Measurements from ENCODE around the gene SLX4IP.
"Not testable (repeated sequence)": the region's sequence is repeated elsewhere in the genome, so short reads cannot be mapped to it uniquely, and the experiment has no call there.

SLX4IP gene

GRCh38 chr20:10580700-10581099, 145.6 kb downstream of the SLX4IP start:
- no peak for DNase-seq

DNA sequence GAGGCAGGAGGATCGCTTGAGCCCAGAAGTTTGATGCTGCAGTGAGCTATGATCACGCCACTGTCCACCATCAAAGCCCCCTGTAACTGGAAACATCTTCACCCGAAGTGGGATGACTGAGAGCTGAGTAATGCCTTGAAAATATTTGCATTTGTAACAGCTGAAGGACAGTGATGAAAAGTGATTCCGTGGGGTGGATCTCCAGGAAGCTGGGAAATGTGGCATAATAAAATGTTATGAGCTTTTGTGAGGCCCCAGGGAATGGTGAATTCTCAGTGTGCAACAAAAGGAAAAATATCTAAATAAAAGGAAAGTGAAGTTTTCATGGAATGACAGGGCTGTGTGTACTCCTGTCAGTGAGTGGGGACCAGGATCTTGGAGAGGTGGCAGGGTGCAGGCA, 146.7 kb downstream of the SLX4IP start:
- DNase-seq: no peak

GRCh38 chr20:10584371-10584770, 149.3 kb downstream of the SLX4IP start:
- no peak for DNase-seq

DNA sequence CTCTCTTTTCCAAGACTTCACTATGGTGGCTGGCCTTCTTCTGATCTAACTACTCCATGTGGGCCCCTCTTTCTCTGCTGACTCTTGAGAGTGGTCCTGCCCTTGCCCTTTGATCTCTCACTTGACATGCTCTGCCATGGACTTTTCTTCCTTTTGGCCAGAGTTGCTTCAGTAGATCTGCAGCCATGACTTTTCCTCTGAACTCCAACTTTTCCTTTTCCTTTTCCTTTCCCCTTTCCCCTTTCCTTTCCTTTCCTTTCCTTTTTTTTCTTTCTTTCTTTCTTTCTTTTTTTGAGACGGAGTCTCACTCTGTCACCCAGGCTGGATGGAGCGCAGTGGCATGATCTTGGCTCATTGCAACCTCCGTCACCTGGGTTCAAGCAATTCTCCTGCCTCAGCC, 150.2 kb downstream of the SLX4IP start:
- DNase-seq: no peak

GRCh38 chr20:10586296-10586695, 151.2 kb downstream of the SLX4IP start:
- DNase-seq: no peak

GRCh38 chr20:10590446-10590845, 155.3 kb downstream of the SLX4IP start:
- DNase-seq: not testable (repeated sequence)

DNA sequence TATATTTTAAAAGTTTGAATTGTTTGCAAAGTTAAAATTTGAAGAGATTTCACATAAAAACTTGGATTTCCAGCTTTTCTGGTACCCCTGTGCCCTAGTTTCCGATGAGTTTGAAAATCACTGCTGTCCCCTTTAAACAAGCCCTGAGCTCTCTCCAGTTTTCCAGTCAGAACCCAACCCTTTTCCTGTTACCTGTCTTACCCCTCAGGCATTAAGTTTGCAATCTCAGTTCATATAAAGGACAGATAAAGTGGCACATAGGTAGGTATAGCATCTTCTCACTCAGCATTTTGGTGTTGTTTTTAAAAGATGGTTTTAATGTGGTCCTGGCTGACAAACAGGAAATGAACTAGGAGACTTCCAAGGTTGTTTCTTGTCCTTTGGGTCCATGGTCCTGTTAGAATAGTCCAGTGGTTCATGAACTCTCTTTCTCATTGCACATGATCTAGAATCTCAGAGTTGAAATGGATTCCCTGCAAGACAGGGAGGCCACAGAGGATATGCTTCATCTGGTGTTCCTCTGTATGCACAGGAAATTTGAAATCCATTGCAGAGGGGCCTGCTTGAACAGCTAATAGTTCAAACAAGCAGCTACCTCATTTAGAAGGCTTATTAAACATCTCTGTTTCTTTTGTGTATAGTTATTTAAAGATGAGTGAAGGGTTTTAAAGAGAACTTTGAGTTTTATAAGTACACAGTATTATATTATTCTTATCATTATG, 156.0 kb downstream of the SLX4IP start:
- no peak for DNase-seq

DNA sequence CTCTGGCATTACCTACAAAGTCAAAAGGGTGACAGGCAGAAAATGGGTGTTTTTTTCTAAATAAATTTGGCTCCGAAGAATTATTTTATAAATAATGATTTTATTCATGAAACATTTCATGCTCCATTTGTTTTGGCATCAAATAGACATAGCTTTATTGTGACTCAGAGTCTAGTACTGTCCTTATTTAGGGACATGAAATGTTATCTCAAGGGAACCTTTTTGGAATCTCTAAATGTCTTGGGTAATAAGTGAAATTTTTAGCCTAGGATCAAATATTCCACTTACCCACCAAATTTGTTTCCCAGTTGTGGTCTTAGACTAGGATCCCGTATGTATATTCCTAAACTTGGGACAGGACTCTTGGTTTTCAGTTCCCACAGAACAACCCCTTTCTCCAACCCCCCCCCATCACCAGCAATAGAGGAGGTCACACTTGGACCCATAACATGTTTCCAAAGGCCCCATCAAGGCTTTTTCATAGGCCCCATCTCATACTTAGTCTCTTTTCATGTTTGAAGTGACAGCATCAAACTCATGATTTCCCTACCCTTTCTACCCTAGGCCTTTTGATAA, 156.9 kb downstream of the SLX4IP start:
- DNase-seq: no peak

- DNase-seq: no peak
These were observed 159.3 kb downstream of the SLX4IP start for GRCh38 chr20:10594296-10594868.

DNA sequence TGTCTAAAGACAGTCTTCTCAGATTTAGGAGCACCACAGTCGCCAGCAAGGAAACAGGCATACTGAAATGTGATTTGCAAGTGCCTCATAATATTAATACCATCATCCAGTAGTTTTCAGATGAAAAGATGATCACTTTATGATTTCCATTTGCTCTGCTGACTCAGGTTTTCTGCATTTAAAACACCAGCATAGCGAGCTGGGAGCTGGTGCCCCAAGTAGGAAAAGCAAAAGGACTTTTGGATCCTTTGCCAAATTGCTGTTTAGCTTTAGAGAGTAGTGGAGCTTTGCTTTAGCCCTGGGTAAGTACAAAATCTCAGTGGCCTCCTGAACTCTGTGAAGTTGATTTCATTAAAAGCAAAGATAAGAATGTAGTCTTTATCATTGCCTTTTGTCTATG, 160.2 kb downstream of the SLX4IP start:
- no peak for DNase-seq

DNA sequence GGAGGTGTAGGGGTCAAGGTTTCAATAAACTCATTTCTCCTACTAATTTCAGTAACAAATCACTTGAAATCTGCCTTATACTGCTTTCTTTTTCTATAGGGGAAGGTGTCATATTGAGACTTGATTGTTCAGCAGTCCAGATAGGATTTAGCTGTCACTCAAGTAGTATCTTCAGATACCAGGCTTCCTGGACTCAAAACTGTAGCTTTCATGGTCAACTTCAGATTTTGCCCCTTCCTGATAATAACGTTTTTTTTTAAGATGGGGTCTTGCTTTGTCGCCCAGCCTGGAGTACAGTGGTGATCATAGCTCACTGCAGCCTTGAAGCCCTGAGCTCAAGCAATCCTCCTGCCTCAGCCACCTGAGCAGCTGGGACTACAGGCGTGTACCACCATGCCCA, 160.9 kb downstream of the SLX4IP start:
- DNase-seq: no peak

GRCh38 chr20:10596710-10597121, 161.6 kb downstream of the SLX4IP start:
- no peak for DNase-seq

- DNase-seq: no peak
These were observed 162.5 kb downstream of the SLX4IP start for GRCh38 chr20:10597637-10598036.

GRCh38 chr20:10602221-10602871, 167.2 kb downstream of the SLX4IP start:
- no peak for DNase-seq

DNA sequence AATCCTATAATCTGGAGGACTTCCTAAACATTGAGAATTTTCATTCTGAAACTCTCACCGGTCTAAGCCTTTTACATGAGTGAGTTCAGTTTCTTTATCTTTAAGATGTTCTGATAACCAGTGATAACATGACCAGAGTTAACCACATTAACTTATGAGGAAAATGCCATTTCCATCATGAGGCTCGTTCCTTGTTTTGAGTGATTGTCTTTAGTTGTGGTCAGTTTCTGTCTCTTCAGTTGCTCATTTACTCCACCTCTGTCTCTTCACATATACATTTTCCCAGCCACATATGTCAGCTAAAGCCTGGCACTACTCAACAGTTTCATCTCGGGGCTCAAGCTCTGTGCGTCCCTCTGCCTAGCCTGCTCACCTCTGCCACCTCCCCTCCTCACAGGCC, 168.3 kb downstream of the SLX4IP start:
- DNase-seq: no peak

DNA sequence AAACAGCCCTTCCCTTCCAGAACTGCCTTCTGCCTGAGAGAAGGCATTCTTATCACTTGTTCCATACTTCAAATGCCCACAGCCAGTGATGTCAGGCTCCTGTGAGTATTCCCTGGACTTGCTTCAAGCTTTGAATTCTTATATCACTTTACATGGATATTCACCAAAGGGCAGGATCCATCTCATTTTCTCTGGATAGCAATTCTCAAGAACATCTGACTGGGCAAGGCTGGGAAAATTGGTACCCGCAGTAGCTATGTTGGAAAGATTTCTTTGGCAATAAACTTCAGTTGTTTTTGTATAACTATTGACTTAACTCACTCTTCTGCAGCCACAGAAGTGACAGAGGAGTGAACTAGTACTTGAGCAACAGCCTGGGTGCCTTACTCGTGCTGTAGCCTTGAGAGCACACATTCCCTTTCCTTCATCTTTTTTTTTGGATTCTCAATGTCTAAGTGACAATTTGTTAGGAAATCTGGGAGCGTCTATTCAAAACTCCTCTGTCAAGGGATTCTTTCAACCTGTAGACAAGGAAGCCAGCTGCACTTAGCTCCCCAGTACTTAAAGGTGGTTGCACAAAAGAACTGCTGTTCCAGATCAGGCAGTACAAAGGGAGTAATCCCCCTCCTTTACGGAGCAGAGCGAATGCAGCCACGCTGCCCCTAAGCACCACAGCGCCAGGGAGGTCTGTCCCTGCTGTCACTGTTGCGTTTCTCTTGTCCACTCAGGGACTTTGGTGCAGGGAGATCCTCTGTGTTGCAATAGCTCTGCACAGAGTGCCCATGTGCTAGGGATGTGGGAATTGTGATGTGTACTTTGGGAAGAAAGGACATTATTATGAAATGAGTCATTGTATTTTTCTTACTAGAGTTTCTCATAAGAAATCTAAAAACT, 169.1 kb downstream of the SLX4IP start:
- DNase-seq: no peak

GRCh38 chr20:10604865-10605440, 169.8 kb downstream of the SLX4IP start:
- DNase-seq: no peak

GRCh38 chr20:10605547-10606195, 170.6 kb downstream of the SLX4IP start:
- no peak for DNase-seq

DNA sequence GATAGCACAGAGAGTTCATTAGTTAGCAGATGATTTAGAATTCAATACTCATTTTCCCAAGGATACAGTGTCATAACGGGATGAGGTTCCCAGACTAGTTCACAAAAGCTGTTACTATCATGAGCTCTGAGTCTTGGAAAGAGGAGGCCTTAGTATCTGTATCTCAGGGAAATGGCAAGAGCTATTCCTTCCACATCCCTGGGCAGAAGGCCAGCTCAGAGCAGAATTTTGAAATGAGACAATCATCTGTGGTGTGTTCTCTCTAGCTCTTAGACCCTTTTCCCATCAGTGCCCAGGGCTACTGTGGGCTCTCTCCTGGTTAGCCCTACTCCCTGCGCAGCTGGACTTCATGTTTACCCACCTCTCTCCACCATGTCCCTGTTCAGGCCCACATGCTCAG, 174.2 kb downstream of the SLX4IP start:
- no peak for DNase-seq

- no peak for DNase-seq
These were observed 174.7 kb downstream of the SLX4IP start for GRCh38 chr20:10609770-10610169.

GRCh38 chr20:10610251-10610650, 175.1 kb downstream of the SLX4IP start:
- no peak for DNase-seq

DNA sequence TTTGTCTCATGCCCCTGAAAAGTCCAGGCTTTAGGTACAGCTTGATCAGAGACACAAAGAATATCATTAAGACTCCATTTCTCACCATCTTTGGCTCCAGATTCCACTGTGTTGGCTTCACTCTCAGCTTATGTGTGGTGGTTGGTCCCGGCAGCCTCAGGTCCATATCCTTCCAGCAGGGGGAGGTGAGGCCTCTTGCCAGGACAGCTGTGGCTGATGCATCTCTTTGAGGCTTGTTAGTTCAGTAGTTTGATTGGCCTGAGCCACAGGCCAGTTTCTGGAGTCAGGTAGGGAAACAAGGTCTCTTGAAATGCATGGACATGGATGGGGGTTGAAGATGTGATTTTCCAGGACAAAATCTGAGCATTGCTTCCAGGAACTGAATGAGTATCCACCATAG, 176.3 kb downstream of the SLX4IP start:
- no peak for DNase-seq
